ENCODE data around the gene CGRRF1.

The CGRRF1 gene

DNA sequence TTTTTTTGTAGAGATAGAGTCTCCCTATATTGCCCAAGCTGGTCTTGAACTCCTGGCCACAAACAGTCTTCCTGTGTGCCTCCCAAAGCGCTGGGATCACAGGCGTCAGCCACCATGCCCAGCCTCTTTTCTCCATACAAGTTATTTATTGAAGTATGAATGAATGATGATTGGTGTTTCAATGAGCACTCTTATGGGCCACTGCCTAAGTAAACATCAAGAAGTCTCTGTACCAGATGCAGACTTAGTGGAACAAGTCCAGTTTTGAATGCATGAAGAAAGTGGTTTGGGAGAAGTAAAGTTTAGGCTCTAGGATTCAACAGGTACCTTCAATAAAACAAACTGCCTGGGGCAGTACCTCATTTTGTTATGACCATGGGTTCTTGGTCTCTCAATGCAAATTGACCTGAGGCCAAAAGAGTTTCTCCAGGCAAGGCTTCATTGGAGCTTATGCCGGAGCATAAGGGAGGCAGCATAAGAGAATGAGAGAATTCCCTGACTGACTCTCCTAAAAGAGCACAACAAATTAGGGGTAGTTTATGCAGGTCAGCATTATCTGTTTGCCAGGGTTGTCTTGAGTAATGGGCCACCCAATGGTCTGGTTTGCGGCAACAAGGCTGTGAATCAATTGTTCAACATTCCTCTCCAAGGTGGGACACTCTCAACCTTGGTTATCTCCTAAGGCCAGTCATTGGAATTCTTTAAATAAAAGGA, 19.8 kb upstream of the CGRRF1 start:
- no peak for DNase-seq (ENCODE audit: low read depth in 3 of 3)

DNA sequence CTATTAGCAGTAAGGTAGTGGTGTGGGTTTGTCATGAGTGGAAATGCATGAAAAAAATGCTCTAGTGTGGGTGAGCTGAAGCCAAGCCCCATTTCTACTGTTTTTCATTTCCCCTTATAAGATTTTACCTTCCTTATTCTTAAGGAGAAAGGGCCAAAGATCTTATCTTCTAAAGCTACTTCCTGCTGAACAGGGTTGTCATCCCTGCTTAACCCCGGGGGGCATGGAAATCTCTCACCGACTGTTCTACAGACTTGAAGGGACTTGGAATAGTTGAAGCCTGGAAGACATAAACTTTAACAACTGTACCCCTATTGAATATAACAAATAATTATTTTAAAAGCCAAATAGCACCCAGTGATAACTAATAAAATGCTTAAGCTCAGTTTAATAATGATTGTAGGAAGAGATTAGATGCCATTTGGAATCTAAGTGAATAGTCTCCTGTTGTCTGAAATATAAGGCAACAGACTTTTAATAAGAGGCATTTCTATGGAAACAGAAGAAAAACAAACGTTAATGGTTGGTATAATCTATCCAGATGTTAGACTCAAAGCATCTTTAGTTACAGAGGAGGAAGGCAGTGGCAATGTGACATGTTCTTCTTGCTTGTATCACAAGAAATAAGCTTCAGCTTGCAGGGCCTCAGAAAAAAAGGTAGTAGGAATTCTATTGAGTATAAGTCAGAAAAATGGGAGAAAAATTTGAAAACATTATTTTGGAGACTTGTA, 19.1 kb upstream of the CGRRF1 start:
- no peak for DNase-seq (ENCODE audit: low read depth in 3 of 3)

DNA sequence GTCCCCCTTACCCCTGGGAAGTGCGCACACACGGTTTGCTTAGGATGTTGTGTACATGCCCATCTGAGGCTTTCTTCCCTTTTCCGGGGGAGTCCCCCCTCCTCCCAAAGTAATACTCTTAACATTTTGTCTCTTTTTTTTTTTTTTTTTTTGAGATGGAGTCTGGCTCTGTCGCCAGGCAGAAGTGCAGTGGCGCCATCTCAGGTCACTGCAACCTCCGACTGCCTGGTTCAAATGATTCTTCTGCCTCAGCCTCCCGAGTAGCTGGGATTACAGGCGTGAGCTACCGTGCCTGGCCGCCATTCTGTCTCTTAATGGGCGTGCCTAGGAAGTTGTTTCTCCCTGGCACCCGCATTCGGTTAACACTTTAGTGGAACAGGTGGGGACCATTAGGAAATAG, 16.4 kb upstream of the CGRRF1 start:
- no peak for DNase-seq (ENCODE audit: low read depth in 3 of 3)

DNA sequence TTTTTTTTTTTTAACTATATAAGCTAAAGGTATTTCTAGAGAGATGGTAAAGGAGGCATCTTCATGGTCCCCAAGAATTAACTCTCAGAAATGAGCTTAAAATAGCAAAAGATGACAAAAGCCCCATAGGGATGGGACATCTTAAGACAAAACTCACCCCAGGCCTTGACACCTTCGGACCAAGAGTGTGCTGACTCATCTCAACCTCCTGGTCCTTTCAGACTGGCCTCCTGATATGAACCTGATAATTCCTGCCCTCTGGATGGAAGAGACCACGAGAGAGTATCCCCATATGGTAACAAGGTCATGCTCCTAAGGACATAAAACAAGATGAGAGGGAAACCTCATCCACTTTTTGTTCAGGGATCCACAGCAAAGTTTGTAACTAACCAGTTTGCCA, 12.5 kb upstream of the CGRRF1 start:
- no peak for DNase-seq (ENCODE audit: low read depth in 3 of 3)

DNA sequence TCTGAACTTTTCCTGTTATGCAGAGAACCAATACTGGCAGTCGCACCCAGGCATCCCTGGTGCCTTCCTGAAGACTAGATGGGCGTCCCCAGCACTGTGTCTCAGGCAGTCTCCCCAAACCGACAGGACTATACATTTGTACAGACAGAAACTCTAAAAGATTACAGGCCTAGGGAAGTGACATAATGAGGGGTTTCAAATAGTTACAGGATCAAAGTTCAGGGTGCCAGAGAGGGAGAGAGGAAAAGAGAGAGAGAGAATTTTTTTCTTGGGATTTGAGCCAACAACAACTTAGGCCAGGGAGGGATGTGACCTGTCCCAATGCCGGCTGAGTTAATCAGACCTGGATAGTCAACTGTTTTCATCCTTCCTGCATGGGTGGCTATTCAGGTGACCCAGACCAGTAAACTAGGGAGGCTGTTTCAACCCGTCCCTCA, 11.6 kb upstream of the CGRRF1 start:
- no peak for DNase-seq (ENCODE audit: low read depth in 3 of 3)

DNA sequence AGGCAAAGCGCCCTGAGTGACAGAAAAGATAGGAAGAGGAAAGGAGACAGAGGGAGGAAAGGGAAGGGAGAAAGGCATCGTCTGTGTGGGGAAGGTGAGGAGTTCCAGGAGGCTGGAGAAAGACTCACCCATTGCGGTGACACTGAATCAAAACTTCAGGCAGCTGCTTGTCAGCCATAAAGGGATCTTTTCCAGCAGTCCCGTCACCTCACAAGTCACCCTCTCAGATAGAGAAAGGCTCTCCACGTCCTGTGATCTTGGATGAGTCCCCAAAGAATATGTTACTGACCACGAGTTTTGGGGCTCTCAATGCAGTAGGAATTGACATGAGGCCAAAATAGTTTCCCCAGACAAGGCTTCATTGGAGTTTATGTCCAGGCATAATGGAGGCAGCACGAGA, 11.1 kb upstream of the CGRRF1 start:
- DNase-seq (ENCODE audit: low read depth in 3 of 3): no peak

DNA sequence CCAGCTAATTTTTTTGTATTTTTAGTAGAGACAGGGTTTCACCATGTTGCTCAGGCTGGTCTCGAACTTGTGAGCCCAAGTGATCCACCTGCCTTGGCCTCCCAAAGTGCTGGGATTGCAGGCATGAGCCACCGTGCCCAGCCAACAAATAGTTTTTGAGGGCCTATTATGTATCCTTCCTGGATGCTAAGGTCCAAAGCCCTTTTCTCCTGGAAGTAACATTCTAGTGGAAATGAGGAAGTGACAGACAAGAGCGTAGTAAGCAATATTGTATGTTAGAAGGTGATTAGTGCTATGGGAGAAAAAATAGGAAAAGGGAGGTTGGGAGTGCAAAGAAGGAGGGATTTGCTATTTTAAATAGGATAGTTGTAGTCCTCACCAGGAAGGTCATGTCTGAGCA, 9.0 kb upstream of the CGRRF1 start:
- no peak for DNase-seq (ENCODE audit: low read depth in 3 of 3)

DNA sequence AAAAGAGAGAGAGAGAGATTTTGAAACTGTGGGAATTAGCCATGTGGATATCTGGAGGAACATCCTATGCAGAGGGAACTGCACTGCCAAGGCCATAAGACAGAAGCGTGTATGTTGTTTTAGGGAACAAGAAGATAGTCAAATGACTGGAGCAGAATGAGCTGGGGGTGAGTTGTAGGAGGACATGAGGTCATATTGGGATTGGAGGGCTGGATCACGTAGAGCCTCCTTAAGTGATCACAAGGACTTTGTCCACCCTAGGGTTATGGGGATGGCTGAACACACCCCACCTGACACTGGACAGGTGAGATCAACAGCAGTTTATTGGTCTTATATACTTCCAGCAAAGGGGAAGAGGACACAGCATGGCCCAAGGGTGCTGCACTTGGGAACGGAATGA, 8.2 kb upstream of the CGRRF1 start:
- DNase-seq (ENCODE audit: low read depth in 3 of 3): no peak

DNA sequence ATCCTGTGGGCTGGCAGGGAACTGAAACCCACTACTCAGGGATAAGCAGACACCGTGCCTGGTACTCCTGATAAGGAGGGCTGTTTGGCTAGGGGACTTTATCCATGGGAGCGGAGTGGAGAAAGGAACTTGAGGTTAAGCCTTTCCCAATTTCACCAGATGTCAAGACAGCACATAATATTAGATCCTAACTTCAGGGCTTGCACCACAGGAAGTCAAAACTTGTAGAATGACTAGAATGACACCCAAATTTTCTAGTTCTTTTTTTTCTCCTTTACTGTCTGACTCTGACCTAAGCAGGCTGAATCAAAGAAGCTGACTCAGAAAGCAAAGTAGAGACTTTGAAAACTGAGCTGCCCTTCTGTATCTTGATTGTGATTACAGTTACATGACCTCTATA, 7.1 kb upstream of the CGRRF1 start:
- no peak for DNase-seq (ENCODE audit: low read depth in 3 of 3)

DNA sequence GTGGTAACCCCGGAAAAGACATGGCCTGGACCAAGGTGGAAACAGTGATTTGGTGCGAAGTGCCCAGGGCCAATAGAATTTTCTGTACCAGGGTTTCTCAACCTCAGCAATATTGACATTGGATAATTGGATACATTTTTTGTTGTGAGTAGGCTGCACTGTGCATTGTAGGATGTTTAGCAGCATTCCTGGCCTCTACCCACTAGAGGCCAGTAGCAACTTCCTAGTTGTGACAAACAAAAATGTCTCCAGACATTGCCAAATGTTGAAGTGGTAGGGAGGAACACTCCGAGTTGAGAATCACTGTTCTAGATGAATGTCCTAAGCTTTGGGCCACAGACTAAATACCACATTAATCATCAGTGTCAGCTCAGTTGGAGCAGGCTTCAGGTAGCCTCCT, 6.2 kb upstream of the CGRRF1 start:
- DNase-seq (ENCODE audit: low read depth in 3 of 3): no peak

DNA sequence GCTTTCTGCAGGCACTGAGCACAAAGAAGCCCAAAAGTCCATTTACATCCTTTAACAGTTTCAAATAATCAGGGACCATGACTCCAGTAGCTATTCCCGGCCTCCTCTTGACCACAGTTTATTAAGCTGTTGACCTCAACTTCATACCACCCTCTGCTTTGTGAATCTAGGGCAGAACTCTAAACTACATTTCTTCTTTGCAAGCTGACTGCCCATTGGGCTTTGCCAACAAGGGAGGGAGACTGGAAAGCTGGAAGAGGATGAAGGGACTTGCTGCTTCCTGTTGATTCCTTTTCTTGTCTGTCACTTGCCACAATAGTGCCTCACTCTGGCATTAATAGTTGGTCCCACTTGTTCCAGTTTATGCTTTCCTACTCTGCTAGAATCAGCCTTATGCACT, 2.7 kb downstream of the CGRRF1 start:
- DNase-seq (ENCODE audit: low read depth in 3 of 3): no peak

DNA sequence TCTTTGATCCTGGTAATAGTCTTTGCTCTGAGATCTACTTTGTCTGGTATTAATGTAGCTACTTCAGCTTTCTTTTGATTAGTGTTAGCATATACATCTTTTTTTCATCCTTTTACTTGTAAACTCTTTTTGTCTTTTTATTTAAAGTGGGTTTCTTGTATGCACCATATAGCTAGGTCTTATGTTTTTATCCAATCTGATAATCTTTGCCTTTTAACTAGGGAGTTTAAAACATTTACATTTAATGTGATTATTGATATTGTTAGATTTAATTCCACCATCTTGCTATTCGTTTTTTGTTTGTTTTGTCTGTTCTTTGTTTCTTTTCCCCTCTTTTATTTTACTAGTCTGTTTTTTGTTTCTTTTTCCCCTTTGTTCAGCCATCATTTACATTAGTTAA, 6.0 kb downstream of the CGRRF1 start:
- DNase-seq (ENCODE audit: low read depth in 3 of 3): no peak

DNA sequence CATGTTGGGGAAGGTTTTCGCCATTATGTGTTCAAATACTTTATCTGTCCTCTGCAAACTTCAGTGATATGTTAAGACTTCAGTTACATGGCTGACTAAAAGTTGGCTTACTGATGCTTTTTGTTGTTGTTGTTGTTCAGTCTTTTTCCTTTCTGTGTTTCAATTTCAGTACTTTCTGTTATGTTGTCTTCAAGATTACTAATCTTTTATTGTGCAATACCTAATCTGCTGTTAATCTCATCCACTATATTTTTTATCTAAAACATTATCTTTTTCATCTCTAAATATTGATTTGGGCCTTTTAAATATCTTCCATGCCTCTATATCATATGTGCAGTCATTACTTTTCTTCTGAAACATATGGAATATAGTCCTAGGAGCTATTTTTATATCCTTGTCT, 7.0 kb downstream of the CGRRF1 start:
- DNase-seq (ENCODE audit: low read depth in 3 of 3): no peak

DNA sequence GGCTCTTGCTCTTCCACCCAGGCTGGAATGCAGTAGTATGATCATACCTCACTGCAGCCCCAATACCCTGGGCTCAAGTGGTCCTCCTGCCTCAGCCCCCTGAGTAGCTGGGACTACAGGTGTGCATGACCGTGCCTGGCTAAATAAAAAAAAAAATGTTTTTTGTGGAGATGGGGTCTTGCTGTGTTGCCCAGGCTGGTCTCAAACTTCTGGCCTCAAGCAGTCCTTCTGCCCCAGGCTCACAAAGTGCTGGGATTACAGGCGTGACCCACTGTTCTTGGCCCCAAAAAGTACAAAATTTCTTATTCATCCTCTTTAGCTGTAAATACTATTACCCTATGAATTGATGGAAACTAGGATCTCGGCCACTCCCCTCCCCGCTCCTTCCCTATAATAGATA, 14.7 kb downstream of the CGRRF1 start:
- no peak for DNase-seq (ENCODE audit: low read depth in 3 of 3)

DNA sequence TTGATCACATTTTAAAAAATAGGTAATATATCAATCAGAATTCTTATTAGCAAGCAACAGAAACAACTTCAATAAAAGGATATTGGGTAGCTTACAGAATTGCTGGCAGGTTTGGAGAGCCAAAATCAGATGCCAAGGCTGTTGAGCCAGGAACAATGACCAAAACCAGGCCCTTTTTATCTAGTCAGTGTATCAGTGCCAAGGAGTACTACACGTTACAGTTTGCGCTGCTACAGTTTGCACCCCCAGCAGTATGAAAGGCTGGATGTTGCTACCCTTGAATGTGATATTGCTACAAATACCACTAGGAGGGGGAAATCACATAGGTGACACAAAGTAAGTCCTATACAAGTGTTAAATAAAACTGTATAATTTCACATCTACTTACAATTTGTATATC, 19.3 kb downstream of the CGRRF1 start:
- no peak for DNase-seq (ENCODE audit: low read depth in 3 of 3)

DNA sequence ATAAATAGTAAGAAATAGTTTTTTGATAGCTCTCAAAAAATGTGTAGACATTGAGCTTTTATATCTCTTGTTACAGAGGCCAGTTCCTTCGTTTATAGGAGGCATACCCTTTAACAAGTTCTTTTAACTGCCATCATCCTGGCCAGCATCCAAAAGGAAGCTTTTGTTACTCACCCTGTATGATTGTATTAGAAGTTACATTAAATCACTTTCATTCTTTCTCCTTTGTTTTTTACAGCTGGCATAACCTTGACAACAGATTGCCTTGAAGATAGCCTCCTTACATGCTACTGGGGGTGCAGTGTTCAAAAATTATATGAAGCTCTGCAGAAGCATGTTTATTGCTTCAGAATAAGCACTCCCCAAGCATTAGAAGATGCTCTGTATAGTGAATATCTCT, 20.1 kb downstream of the CGRRF1 start:
- DNase-seq (ENCODE audit: low read depth in 3 of 3): no peak

DNA sequence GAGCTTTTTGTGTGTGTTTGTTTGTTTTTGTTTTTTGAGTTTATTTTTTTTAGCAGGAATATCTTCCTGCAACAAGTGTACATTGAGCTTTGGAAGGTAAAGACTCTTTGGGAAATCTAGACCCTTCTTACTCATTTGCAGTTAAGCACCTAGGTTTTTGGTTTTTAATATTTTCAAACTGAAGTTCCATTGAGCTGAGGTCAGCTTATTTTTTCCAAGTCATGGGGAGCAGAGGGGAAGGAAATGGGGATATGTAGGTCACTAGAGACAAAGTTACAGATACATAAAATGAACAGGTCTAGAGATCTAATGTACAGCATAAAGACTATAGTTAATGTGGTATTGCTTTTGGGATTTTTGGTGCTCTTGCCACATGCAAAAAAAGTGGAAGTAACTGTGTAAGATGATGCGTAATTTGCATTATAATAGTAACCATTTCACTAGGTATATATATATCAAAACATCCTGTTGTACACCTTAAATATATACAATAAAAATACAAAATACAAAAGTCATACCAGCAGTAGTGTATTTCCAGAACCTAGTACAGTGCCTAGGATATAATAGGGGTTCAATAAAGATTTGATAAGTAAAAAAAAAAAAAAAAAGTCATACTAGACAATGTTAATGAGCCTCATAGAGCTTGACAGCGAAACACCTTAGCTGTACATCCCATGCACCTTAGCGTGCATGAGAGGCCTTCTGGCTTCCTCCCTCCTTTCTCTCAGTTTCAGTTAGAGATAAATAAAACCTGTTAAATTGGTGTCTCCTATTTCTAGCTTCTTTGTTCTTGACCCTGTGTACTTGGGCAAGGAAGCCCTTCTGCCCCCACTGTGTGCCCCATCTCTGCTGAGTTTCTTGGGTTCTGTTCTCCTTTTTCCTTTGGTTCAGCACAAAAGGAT, 22.7 kb downstream of the CGRRF1 start:
- no peak for DNase-seq (ENCODE audit: low read depth in 3 of 3)

DNA sequence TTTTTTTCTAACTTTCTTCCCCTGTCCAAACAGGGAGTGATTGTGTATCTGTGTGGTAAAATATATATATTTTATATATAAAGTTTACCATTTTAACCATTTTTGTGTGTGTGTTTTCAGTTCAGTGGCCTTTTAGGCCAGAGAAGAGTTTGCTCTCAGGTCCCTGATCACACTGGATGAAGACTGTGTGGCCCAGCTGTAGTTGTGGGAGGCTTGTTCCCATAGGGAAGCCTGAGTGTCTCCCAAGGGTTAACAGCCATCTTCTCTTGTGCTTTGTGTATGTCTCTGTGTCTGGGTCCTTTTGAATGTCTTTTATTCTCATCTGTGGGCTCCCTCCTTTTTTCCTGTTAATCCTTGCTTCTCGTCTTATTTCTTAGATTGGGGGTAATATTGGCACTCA, 23.4 kb downstream of the CGRRF1 start:
- no peak for DNase-seq (ENCODE audit: low read depth in 3 of 3)

DNA sequence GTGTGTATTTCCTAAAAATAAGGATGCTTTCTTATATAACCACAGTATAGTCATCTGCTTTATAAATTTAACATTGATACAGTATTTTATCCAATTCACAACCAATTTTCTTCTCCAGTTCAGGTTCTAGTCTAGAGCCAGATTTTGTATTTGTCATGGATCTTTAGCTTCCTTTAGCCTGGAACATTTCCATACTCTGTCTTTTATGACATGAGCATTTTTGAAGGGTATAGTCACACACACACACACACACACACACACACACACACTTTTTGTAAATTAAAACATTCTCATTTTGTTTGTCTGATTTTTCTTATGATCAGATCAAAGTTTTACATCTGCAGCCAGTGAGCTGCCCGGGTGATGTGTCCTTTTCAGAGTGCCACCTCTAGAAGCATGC, 25.4 kb downstream of the CGRRF1 start:
- DNase-seq (ENCODE audit: low read depth in 3 of 3): no peak

DNA sequence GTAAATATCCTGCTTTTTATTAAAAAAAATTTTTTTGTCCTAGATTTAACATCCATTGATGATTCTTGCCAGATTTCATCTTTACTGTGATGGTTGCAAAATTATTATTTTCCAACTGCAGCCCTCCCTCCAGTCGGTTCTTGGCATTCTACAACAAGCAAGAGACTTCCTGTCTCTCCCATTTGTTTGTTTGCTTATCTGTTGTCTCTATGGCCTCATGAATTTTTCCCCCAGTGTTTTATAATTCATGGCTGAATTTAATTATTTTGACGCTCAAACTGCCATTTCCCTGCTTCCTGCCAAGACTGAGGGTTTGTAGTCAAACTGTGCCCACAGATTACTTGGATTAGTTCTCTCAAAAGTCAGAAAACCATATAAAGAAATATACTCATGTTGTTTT, 25.9 kb downstream of the CGRRF1 start:
- DNase-seq (ENCODE audit: low read depth in 3 of 3): no peak

DNA sequence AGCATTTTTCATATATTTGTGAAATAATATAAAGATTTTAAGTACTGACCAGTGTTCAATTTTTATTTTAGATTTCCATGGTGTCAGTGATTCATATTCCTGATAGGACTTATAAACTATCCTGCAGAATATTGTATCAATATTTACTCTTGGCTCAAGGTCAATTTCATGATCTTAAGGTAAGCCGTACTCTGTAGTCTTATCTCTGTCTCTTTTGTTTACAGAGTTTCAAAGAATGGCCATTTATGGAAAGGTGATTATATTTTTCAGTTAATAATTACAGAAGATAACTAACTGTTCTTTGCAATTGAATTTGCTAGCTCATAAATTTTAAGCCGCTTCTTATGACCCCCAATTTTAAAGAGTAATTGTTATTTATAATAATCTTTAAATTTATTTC, 27.9 kb downstream of the CGRRF1 start:
- DNase-seq (ENCODE audit: low read depth in 3 of 3): no peak

DNA sequence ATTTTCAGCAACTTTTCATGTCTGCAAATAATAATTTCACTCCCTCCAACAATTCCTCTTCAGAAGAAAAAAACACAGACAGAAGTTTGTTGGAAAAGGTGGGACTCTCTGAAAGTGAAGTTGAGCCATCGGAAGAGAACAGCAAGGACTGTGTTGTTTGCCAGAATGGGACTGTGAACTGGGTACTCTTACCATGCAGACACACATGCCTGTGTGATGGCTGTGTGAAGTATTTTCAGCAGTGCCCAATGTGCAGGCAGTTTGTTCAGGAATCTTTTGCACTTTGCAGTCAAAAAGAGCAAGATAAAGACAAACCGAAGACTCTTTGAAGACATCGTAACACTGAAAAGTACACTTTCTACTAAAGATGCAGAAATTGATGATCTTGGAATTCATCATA, 28.3 kb downstream of the CGRRF1 start:
- no peak for DNase-seq (ENCODE audit: low read depth in 3 of 3)

DNA sequence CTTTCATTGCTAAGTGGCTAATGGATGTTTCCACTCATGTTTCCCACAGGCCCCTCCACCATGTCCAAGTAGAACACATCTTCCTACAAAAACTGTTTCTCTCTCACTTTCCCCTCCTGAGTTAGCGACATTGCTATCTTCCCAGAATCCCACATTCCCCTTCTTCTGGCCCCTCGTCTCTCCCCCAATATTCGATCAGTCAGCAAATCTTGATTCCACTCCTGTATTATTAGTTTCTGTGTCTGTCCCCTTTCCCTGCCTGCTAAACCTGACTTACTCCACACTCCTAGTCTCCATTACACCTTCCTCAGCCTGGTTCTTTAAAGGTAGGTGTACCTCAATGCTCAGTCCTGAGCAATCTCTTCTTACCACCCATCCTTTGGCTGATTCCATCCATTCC, 37.9 kb downstream of the CGRRF1 start:
- DNase-seq (ENCODE audit: low read depth in 3 of 3): no peak

Measured in stimulated activated CD4-positive, alpha-beta T cell treated with anti-CD3 and anti-CD28 coated beads, TNF-alpha, amount 100 ng/mL, for 4 hours (primary cell).